Stimulated activated CD8-positive, alpha-beta memory T cell treated with anti-CD3 and anti-CD28 coated beads, Interleukin-15, amount 100 ng/mL, for 48 hours (primary cell): Measurements from ENCODE around the gene TBL1XR1.
"Not testable (repeated sequence)": the region's sequence is repeated elsewhere in the genome, so short reads cannot be mapped to it uniquely, and the experiment has no call there.

Source experiments
- DNase-seq, 2 donors: peaks; one replicate each; pipeline ENCODE4 v3.0.0-alpha.2; 2020; ENCODE audit warnings: low read depth in 2 of 2

TBL1XR1 gene

GRCh38 chr3:177208223-177208622 is 10.9 kb upstream of the TBL1XR1 start:
- DNase-seq = no peak

DNA sequence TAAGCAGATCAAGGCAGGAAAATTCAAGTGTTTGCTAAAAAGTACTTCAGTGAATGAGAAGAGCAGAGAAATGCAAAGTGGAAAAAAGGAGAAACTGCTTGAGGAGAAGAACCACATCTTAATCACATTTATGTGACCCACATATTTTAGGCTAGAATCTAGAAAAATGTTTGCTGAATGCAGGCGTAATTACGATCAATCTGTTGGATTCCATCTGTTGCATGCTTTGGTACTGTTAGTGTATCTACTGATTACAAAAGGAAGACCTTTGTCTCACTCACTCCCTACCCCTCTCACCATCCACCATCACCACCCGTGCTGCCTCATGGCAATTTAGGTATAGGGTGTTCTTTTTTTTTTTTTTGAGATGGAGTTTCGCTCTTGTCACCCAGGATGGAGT is 9.7 kb upstream of the TBL1XR1 start:
- no peak for DNase-seq

GRCh38 chr3:177203689-177204395 is 6.6 kb upstream of the TBL1XR1 start:
- DNase-seq = no peak

DNA sequence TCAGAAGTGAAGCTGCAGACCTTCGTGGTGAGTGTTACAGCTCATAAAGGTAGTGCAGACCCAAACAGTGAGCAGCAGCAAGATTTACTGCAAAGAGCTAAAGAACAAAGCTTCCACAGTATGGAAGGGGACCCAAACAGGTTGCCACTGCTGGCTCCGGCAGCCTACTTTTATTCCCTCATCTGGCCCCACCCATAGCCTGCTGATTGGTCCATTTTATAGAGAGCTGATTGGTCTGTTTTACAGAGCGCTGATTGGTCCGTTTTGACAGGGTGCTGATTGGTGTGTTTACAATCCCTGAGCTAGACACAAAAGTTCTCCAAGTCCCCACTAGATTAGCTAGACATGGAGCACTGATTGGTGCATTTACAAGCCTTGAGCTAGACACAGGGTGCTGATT is 5.7 kb upstream of the TBL1XR1 start:
- DNase-seq = not testable (repeated sequence)

GRCh38 chr3:177201700-177202397 is 4.6 kb upstream of the TBL1XR1 start:
- DNase-seq = peak; percentile 44

DNA sequence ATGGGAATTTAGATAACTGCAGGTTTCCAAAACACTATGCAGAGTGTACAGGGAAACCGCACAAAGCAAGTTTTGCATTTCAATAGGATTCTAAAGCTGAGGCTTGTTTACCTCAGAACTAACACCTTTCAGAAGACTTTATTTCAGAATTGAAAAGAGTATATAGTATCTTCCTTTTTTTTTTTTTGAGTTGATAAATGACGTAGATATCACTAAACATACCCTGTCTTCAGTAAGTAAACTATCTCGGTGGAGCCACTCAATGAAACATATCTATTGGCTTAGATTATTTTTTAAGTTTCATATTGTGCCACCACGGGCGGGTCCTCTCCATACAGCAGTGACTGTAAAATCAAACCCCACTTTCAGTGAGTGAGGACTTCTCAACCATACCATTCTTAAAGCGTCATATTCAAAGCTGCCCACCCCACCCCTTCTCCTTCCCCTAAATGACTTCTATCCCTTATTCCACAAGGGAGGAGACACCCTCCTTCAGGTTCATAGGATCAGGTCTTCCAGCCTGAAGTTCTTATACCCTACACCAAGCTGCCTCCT is 2.0 kb upstream of the TBL1XR1 start:
- no peak for DNase-seq

DNA sequence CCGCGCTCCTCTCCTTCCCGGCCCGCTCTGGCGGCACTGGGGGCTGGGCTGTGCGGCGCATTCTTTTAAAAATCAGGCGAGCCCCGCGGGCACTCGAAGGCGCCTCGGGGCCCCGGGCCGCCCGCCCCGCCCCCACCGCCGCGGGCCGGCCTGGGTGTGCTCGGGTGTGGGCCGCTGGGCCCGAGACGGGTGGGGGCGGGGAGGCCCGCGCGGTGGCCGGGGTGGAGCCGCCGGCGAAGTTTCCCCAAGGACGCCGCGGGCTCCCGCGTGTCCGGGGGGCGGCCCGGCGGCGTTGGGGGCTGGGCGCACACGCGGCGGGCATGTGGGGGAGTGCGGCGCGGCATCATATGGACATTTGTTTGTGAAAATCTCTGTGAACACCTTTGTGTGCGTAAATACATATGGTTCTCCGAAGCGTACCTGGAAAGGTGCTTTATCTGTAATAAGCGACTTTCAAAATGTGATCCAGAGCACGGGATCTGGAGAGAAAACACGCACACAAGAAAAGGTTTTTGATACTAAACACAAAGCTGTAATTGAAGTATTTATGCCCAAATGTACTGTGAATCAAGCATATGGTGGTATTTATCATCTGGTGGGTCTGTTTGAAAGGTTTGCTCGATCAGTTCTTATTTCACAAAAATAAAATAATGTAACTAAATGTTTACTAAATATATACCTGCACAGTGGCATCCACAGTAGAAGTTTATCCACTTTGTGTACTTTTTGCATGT is 612 bp upstream of the TBL1XR1 start:
- peak; percentile 52 to 56 for DNase-seq

DNA sequence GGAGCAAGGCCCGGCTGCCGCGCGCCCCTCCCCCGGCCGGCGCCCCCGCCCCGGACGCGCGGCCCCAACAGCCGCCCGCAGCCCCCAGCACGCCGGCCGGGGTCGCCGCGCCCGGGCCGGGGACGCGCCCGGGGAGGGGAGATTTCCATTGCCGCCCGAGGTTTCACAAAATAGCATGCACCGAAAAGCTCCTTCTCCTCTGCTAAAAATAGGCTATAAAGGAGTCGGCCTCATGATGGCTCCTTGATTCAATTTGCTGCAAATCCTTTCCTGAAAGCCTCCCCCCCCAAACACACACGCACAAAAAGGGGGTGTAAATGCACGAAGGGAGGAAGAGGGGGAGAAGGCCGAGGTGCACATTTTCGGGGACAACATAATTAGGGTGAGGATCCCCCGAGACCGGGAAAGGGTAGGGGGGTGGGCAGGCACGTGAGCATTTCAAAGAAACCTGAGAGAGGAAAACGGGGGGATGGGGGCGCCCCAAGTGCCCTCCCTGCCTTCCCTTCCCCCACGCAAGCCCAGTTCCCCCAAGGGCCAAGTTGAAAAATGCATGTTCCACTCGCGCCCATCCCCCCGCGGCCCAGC is 734 bp downstream of the TBL1XR1 start:
- no peak for DNase-seq

DNA sequence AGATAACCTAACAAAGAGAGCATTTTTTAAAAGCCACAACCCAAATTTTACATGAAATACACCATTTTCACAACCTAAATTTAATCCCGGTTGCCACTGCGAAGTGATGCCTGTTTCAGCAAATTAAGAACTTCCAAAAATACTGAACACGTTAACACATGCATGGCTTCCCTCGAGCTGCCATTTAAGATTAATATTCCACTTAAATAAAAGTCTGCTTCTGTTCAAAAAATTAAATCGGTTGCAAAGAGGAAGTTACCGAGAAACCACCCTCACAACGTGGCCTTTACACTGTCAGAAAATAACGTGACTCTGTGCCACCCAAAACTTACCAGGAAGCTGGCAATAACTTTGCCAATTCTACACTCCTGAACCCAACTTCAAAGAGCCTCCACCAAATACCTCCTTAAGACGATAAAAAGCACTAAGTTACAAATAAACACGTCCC is 1.2 kb downstream of the TBL1XR1 start:
- no peak for DNase-seq

DNA sequence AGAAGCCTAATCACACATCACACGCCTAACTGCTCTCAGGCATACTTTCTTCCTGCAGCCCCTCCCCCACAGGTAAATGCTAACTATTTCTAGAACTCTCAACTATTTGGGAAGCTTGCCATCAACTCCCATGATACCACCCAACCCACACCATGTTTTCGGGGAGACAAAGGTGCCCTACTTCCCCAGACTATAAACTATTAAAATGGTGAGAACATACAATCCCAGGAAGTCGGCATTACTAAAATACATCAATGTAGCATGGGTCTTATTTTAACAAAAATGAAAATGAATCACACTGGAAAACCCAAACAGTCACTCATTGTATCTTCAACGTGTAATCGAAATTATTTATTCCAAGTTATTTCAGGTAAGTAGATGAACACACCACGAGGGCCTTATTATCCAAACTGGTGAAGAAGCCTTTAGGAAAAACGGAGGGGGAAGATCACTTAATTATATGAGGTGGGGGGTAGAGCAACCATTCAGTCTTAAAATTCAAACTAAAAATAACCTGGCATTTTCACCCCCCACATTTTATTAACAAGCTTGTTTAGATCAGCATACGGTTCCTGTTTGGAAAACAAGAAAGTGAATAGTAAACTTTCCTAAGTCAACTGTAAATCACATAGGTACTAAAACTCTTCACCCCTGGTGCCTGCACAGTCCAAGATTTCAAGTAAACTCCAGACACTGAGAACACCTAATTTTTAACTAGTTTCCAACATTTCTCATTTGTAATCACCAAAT is 1.9 kb downstream of the TBL1XR1 start:
- no peak for DNase-seq

- no peak for DNase-seq
Measured at GRCh38 chr3:177194299-177194698, 3.0 kb downstream of the TBL1XR1 start.

DNA sequence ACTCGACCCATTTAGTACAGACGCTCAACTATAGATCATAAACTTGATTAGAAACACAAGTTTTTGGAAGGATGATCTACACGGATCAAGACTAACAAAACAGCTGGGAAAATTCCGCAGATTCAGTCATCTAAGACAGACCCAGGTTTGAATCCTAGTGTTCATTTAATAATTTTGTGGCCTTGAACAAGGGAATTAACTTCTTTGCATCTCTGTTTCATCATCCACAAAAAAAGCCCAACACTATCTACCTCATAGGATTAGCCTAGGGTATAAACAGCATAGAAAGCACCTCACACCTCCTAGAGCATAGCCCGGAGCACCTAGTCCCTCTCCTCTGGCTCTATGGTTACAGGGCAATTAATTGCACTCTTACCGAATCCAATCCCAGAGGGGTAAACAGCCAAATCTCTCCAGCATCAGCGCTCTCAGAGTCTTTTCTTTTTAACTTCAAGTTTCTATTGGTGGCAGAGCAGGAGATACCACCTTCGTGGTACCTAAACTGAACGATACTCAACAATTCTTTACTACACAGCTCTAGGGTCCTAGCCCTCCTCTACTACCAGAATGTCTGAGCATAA is 3.5 kb downstream of the TBL1XR1 start:
- DNase-seq = no peak

DNA sequence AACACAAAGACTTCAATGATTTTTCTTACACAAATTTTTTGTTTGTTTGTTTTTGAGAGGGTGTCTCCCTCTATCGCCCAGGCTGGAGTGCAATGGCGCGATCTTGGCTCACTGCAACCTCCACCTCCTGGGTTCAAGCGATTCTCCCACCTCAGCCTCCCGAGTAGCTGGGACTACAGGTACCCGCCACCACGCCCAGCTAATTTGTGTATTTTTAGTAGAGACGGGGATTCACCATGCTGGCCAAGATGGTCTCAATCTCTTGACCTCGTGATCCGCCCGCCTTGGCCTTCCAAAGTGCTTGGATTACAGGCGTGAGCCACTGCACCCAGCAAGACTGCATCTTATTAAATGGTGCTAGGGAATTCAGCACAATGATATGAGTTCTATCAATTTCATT is 4.0 kb downstream of the TBL1XR1 start:
- DNase-seq = not testable (repeated sequence)

DNA sequence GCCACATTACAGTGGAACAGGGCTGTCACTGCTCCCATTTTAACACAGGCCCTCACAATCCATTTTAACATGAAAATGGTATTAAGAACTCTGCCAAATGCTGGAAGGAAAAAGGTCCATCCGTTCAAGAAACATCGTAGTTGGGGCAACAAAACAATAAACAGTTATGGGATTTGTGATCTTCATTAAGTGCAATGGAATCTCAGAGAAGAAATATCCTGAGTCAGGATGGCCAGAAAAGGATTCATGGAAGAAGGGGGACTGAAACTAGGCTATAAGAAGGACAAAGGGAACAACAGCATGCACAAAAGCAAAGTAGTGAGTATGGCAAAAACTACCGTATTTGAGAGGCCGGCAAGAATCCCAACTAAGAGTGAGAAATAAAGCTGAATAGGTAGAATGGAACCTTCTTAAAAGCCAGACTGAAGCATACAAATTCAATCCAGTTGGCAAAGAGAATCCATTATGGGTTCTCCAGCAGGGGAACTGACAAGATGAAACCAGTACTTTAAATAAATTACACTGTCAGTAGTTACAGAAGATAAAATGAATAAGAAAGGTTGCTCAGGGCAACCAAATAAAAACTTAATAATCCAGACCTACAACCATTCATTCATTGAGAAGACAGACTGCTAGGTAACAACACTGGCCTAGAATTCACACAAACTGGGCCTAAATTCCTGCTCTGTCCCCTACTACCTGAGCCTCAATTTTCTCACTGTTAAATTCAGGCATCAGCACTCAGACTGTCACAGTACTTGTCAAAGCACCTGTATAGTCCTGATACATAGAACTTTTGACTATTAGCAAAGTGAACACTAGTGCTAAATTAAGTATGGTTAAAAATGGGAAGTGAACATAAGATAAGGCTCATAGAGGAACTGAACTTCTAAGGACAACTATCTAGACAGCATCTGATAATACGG is 6.3 kb downstream of the TBL1XR1 start:
- DNase-seq = no peak

- not testable (repeated sequence) for DNase-seq
Measured at GRCh38 chr3:177190184-177190583, 7.1 kb downstream of the TBL1XR1 start.

GRCh38 chr3:177188325-177188724 is 9.0 kb downstream of the TBL1XR1 start:
- not testable (repeated sequence) for DNase-seq

DNA sequence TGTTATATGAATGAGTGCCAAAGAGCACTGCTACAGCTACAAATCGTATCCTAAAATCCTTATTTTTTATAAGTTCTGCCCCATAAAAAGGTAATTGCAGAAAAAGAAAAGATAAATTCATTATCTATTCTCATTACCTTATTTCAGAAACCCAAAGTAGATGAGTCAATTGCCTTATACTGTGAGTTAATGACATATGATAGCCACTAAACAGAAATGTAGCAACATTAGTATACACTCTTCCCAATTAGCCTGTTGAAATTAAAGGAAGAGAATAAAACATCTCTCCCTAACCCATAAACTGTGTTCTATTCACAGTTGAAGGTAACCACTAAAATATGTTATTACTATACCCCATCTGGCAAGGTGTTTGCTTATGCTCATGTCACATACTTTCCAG is 11.0 kb downstream of the TBL1XR1 start:
- no peak for DNase-seq

GRCh38 chr3:177185035-177185574 is 12.2 kb downstream of the TBL1XR1 start:
- DNase-seq = no peak

GRCh38 chr3:177184602-177185001 is 12.7 kb downstream of the TBL1XR1 start:
- DNase-seq = not testable (repeated sequence)
